Dedifferentiated amniotic fluid mesenchymal stem cell (primary cell): Measurements from ENCODE around the gene SIX6.

Source experiments
- DNase-seq: peaks from one replicate; pipeline ENCODE4 v3.0.0-alpha.2; 2016; ENCODE audit errors: extremely low spot score

The SIX6 gene

DNA sequence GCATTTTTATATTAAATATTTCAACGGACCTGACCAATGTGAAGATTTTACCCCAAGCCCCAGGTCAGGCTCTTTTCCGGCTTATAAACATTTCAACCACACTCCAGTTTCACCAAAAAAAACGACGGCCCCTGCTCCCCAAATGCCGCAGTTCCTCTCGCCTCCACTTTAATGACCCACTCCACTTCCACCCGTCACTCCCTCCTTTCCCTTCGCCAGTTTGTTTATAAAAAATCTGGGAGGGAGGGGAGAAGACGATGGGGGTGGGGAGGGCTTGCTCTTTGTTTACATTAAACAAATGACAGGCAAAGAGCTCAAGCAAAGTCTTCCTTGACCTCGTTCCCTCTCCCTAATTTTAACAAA lies 5.4 kb downstream of the SIX6 start:
- DNase-seq = no peak

DNA sequence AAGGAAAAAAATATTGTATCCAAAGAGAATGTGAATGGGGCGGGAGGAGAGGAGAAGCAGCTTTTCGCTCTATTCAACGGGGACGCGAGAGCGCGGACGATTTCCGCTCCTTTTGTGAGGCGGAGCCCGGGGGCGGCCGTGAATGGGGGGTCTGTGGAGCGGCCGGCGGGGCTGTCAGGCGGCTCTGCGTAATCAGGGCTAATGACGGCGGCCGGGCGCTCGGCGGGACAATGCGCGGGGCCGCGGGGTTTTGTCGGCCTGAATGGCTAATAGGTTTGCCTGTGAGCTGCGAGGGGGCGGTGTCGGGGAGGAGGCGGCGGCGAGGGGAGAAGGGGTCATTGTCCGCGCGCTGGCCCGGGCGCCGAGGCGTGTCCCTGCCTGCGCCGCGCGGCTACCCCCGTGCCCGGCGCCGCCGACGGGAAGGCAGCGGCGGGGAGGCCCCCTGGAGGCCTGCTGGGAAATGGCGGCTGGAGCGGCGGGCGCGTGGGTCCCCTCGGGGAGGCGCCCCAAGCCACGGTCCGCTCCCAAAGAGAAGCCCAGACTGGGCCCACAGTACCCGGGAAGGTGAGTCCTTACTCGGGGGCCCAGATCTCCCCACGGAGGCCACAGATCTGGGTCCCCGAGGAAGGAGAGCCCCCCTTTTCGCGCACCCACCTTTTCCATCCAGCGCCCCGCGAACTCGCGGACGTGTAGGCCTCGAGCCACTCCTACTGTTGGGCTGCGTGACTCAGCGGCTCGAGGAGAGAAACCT lies 6.0 kb downstream of the SIX6 start:
- DNase-seq = no peak

DNA sequence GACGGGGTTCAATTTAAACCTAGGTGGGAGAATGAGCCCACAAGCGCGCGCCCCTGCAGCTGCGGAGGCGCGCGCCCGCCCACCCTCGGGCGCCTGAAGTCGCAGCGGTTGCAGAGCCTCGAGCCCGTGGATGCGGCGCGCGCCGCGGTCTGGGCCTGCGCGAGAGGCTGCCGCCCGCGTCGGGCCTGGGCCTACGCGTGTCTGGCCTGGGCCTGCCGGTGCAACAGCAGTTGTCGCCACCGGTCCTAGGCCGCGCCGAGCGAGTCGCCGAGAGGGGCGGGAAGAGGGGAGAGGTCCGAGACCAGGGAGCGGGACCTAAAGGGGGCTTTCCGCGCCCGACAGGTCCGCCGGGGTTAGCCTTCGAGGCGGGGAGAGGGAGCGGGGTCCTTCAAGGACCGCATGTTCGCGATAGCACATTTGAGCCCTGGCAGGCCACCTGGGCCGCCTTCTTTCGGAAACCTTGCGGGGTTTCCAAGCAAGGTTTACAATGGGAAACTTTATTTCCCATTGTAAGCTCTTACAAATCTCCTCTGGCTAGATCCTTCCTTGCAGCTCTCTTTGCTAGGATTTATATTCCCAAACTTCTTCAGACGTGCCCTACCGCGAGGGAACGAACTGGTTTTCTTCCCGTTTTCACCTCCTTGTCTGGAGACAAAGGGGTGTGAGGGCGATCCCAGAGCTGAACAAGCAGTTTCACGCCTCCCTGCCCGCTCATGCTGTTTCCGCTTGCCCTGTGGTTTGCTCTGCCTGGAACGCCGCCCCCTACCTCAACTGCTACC lies 6.8 kb downstream of the SIX6 start:
- DNase-seq = no peak

DNA sequence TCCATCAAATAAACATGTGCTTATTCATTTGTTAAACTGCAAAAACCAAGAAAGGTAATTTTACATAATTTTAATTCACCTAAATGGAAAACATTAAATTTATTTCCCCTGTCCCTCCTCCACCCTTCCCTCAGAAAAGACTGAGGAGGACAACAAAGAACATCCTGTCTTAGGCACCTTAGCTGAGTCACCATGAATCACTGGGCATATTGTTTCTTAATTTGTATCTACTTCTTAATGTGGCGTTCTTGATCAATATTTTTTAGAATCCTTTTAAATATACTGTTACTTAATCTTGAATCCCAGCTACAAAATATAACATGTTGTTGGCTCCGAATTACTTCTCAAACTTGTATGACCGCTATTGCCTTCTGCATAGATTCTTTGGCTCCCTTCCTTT lies 23.5 kb downstream of the SIX6 start:
- DNase-seq = no peak

DNA sequence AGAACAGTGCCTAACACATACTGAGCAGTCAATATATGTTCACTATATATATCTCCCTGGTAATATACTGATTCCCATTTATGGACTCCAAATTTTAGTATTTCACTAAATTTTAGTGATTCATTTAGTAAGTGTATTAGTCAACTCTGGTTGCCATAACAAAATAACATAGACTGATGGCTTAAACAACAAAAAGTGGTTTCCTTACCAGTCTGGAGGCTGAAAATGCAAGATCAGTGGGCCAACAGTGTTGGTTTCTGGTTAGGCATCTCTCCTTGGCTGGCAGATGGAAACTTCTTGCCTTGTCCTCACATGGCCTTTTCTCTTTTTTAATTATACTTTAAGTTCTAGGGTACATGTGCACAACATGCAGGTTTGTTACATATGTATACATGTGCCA lies 28.7 kb downstream of the SIX6 start:
- DNase-seq = no peak

DNA sequence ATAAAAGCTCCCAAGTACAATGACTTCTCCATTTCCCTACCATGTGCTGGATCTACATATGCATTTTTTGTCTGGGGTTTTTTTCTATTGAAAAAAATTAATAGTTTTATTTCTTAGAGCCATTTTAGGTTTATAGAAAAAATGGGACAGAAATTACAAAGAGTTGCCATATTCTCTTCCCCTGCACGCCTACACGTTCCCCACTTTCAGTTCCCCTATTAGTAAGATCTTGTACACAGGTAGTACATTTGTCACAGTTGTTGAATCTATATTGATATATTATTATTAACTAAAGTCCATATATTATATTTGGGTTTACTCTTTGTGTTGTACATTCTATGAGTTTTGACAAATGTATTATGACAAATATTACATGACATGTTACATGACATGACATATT lies 35.7 kb downstream of the SIX6 start:
- no peak for DNase-seq

DNA sequence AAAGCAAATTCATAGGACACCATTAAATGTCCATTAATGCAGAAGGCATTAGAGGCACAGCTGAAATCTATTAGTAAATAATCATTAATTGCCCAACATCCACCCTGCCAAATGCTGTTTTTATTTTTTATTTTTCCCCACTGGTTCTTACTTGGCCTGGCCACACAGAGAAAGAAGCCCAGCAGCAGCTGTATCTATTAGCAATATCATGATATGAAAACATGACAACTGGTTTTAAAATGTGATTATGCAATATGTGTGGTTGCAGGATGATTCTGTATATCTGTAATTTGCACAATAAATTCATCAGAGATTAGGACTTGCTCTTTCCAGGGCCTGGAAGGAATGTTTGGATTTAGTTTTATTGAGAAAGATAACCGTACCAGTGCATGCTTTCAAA lies 44.9 kb downstream of the SIX6 start:
- DNase-seq = no peak

DNA sequence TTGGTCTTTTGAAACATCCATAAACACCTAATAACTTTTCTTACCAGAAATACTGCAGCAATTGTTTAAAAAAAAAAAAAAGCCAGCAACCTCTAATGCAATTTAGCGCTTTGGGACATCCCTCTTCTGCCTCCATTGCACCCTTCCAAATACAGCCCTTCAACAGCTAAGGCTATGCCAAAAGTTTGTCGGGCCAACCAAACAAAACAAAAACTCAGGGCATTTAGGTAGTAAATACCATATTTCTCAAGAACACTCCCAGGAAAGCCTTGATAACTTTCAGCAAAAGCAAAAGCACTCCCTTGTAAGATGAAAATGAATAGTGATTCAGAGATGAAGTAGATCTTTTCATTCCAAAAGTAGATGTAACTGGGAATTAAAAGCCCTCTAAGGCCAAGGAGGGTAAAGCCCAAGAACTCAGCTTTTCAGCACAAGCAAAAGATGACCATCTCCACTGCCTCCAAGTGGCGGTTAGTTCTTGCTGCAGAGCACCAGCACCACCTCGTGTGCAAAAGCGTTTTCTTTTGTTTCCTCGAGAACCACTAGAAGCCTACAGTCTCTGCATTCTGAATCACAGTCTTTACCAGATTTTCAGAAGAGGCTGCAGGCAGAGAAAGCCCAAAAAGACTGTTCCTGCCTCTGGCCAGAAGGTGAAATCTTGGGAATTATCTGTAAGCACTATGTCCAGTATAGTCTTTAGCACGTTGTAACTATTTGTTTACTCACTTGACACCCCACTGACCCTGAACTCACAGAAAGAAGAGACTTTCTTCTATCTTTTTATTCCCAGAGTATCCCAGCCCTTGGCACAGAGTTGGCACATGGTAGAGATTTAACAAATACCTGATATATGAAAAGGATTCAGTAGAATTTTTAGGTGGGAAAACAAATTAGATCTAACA lies 53.1 kb downstream of the SIX6 start:
- DNase-seq = peak; percentile 89
